Prostate gland (tissue), 2 donors: ENCODE measurements around the gene SACM1L.

ENCODE experiments used
- POLR2A ChIP-seq: fragments of 450-650 bp; IDR thresholded peaks from one replicate; pipeline ENCODE4 v1.6.1; 2016; ENCODE audit warnings: antibody characterized with exemption, mild to moderate bottlenecking
- POLR2AphosphoS5 ChIP-seq: sonication (generic); formaldehyde crosslinking; IDR thresholded peaks from one replicate; pipeline ENCODE4 v1.6.1; 2017; ENCODE audit warnings: antibody characterized with exemption
- TF ChIP-seq, protein P1 (sequence below), 4 experiments: fragments of 200-600 bp in 2 of 4; fragments of 450-650 bp in 2 of 4; sonication (generic) in 2 of 4; IDR thresholded peaks; 1 replicate in 3 of 4; 2 replicates in 1 of 4; pipeline ENCODE4 v1.5.1; 2016 to 2019; ENCODE audit warnings: antibody characterized with exemption in 4 of 4, mild to moderate bottlenecking in 2 of 4, moderate library complexity in 2 of 4

DNA sequence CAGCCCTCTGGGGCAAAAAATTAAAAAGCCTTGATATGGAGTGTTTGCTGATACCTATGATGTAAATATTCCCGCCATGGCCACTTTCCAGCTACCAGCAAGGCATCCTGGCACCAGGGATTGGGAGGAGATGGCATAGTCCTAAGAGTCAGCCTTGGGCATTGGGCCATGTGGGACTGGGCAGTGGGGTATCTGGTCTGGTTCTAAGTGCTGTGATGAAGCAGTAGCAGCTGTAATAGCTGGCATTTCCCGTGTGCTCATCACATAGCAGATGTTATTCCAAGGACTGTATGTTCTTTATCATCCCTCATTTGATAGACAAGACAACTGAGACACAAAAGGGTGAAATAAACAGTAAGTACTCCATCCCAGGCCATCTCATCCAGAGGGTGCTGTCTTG, 6.9 kb upstream of the SACM1L start:
- TF ChIP-seq, protein P1, sequence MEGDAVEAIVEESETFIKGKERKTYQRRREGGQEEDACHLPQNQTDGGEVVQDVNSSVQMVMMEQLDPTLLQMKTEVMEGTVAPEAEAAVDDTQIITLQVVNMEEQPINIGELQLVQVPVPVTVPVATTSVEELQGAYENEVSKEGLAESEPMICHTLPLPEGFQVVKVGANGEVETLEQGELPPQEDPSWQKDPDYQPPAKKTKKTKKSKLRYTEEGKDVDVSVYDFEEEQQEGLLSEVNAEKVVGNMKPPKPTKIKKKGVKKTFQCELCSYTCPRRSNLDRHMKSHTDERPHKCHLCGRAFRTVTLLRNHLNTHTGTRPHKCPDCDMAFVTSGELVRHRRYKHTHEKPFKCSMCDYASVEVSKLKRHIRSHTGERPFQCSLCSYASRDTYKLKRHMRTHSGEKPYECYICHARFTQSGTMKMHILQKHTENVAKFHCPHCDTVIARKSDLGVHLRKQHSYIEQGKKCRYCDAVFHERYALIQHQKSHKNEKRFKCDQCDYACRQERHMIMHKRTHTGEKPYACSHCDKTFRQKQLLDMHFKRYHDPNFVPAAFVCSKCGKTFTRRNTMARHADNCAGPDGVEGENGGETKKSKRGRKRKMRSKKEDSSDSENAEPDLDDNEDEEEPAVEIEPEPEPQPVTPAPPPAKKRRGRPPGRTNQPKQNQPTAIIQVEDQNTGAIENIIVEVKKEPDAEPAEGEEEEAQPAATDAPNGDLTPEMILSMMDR (IDR thresholded peaks at IDR 0.05), result no peak
- no peak for TF ChIP-seq POLR2AphosphoS5
- no peak for TF ChIP-seq POLR2A
